Body of pancreas (tissue), 4 donors: ENCODE data around the gene POC1A. TPM values are rescaled to one million over a fixed set of nuclear protein-coding genes. Genes with fewer than 3 reads are reported as not detected.

Experiments
- ATAC-seq: fragments of 150-250 bp; one replicate; pipeline ENCODE4 v1.9.1; 2016
- DNase-seq, 4 donors: peaks; one replicate each; pipeline ENCODE4 v3.0.0-alpha.2; 2019
- H3K27ac ChIP-seq, 4 donors: fragments of 200-600 bp; sonication (generic); 1 replicate in 3 of 4; 2 replicates in 1 of 4; pipeline versions ENCODE4 v1.5.1 to v1.6.1; 2016 to 2019; ENCODE audit warnings: mild to moderate bottlenecking in 1 of 4, mixed read lengths in 1 of 4, moderate library complexity in 1 of 4
- H3K27me3 ChIP-seq, 2 donors: fragments of 200-600 bp; sonication (generic); one replicate each; pipeline ENCODE4 v1.6.0; 2016; ENCODE audit warnings: mild to moderate bottlenecking in 1 of 2
- H3K36me3 ChIP-seq, 2 donors: fragments of 200-600 bp; sonication (generic); replicated peaks in 1 of 2; 2 replicates each; pipeline ENCODE4 v1.5.1; 2016; ENCODE audit warnings: low read depth in 2 of 2; ENCODE audit not compliant: insufficient read depth in 1 of 2
- H3K4me1 ChIP-seq: fragments of 200-600 bp; sonication (generic); one replicate; pipeline ENCODE4 v1.6.0; 2016
- H3K4me3 ChIP-seq, 2 donors: fragments of 200-600 bp; sonication (generic); 1 replicate in 1 of 2; 2 replicates in 1 of 2; pipeline ENCODE4 v1.5.1; 2016 to 2019
- H3K9me3 ChIP-seq, 3 donors: fragments of 200-600 bp; sonication (generic); 1 replicate in 2 of 3; 2 replicates in 1 of 3; pipeline ENCODE4 v1.5.1; 2016
- POLR2A ChIP-seq, 3 donors: fragments of 450-650 bp; IDR thresholded peaks; one replicate each; pipeline ENCODE4 v1.6.1; 2016; ENCODE audit warnings: antibody characterized with exemption in 3 of 3, mild to moderate bottlenecking in 2 of 3
- WGBS, 2 donors: methylation state at CpG; one replicate each; pipeline ENCODE4 v1.1.5; 2017; 5-methylcytosine and 5-hydroxymethylcytosine counted together
- intact Hi-C: fragments of 100-400 bp; cut with DNase I; formaldehyde crosslinking; loops from one replicate; pipeline ENCODE4 v1.15.1; 2023
- total RNA-seq, 2 donors: library from RNA; depleted of rRNA; stranded (reverse); fragments of >200 nt; gene quantifications; one replicate each; pipeline ENCODE4 v1.1.0, GENCODE V29; 2016
- TF ChIP-seq, protein P1 (sequence below), 7 experiments: fragments of 450-650 bp in 4 of 7; fragments of 200-600 bp in 3 of 7; sonication (generic) in 3 of 7; IDR thresholded peaks; one replicate each; pipeline ENCODE4 v1.5.1; 2016 to 2019; ENCODE audit warnings: antibody characterized with exemption in 7 of 7

The POC1A gene
- total RNA-seq, 2 donors from 2014 or later, result 0.26 to 3.3 TPM

GRCh38 chr3:52031896-52032295 lies 122.3 kb downstream of the POC1A start:
- H3K4me3 ChIP-seq, result no peak overlapping the region
- no peaks in the 10 kb centered on the region for H3K9me3 ChIP-seq
- intact Hi-C loops, result no loop called here
- no peak overlapping the region for H3K27ac ChIP-seq
- TF ChIP-seq, protein P1, sequence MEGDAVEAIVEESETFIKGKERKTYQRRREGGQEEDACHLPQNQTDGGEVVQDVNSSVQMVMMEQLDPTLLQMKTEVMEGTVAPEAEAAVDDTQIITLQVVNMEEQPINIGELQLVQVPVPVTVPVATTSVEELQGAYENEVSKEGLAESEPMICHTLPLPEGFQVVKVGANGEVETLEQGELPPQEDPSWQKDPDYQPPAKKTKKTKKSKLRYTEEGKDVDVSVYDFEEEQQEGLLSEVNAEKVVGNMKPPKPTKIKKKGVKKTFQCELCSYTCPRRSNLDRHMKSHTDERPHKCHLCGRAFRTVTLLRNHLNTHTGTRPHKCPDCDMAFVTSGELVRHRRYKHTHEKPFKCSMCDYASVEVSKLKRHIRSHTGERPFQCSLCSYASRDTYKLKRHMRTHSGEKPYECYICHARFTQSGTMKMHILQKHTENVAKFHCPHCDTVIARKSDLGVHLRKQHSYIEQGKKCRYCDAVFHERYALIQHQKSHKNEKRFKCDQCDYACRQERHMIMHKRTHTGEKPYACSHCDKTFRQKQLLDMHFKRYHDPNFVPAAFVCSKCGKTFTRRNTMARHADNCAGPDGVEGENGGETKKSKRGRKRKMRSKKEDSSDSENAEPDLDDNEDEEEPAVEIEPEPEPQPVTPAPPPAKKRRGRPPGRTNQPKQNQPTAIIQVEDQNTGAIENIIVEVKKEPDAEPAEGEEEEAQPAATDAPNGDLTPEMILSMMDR (IDR thresholded peaks at IDR 0.05), result no peak
- no peak for TF ChIP-seq POLR2A (IDR thresholded peaks at IDR 0.05)
- H3K27me3 ChIP-seq, result no peaks in the 10 kb centered on the region
- H3K36me3 ChIP-seq, result no peaks in the 10 kb centered on the region
- 81 to 84% methylated on average over 10 of the region's 10 CpGs for WGBS, 2 donors
- no peak for ATAC-seq
- no peaks in the 10 kb centered on the region for H3K4me1 ChIP-seq
- no peak for DNase-seq

- Histone ChIP-seq H3K27me3 (no peaks in the 10 kb centered on the region), H3K27ac (no peak overlapping the region), H3K4me1 (no peaks in the 10 kb centered on the region), H3K9me3 (no peaks in the 10 kb centered on the region), H3K36me3 (no peaks in the 10 kb centered on the region), H3K4me3 (no peak overlapping the region)
- TF ChIP-seq, protein P1 (IDR thresholded peaks at IDR 0.05), result no peak
- no peak for TF ChIP-seq POLR2A (IDR thresholded peaks at IDR 0.05)
- intact Hi-C loops, result no loop called here
- WGBS, 2 donors, result 62 to 83% methylated on average over 5 to 11 of the region's 11 CpGs
- no peak for ATAC-seq
- DNase-seq, result no peak
Measured at GRCh38 chr3:52030714-52031310, 123.4 kb downstream of the POC1A start.

GRCh38 chr3:52029535-52029934 lies 124.7 kb downstream of the POC1A start:
- no peak for DNase-seq
- no peak for TF ChIP-seq POLR2A (IDR thresholded peaks at IDR 0.05)
- TF ChIP-seq, protein P1 (IDR thresholded peaks at IDR 0.05), result no peak
- H3K27me3 ChIP-seq, result no peaks in the 10 kb centered on the region
- ATAC-seq, result no peak
- no peaks in the 10 kb centered on the region for H3K36me3 ChIP-seq
- H3K4me1 ChIP-seq, result no peaks in the 10 kb centered on the region
- no peak overlapping the region for H3K4me3 ChIP-seq
- intact Hi-C loops, result no loop called here
- 79% methylated on average over 10 of the region's 10 CpGs; no CpG with 5 or more reads in 1 of the 2 donors for WGBS, 2 donors
- H3K9me3 ChIP-seq, result no peaks in the 10 kb centered on the region
- H3K27ac ChIP-seq, result no peak overlapping the region

- DNase-seq (no peak), ATAC-seq (no peak)
- no peaks in the 10 kb centered on the region for H3K27me3 ChIP-seq
- WGBS, 2 donors, result 67% methylated on average over 9 of the region's 9 CpGs; no CpG with 5 or more reads in 1 of the 2 donors
- no peaks in the 10 kb centered on the region for H3K36me3 ChIP-seq
- H3K4me3 ChIP-seq, result no peak overlapping the region
- no peak overlapping the region for H3K27ac ChIP-seq
- no peaks in the 10 kb centered on the region for H3K9me3 ChIP-seq
- H3K4me1 ChIP-seq, result no peaks in the 10 kb centered on the region
- intact Hi-C loops, result no loop called here
- no peak for TF ChIP-seq POLR2A (IDR thresholded peaks at IDR 0.05)
- TF ChIP-seq, protein P1 (IDR thresholded peaks at IDR 0.05), result no peak
Measured at GRCh38 chr3:52029053-52029452, 125.2 kb downstream of the POC1A start.

DNA sequence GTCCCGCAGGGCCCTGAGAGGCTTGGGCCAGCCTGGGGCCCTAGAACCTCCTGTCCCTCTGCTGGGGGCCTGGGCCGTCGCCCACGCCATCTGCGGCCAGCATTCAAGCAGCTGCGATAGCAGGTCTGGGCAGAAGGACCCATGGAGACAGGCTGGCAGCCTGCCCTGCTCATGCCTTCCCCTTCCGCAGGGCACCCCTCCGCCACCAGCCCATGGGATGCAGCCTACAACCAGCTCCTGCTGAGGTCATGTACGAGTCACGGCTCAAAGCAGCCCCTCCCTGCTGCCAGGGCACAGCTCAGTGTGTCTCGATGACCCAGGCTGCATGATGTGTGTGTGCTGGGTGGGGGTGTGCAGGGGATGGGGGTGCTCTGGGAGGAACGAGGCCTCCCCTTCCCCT lies 125.7 kb downstream of the POC1A start:
- 69 to 81% methylated on average over 7 to 12 of the region's 12 CpGs for WGBS, 2 donors
- no peak for ATAC-seq
- no peaks in the 10 kb centered on the region for H3K27me3 ChIP-seq
- intact Hi-C loops, result no loop called here
- no peak overlapping the region for H3K4me3 ChIP-seq
- no peak overlapping the region for H3K27ac ChIP-seq
- H3K4me1 ChIP-seq, result no peaks in the 10 kb centered on the region
- peak in 2 of 4 donors; percentile 38 to 43 for DNase-seq
- no peaks in the 10 kb centered on the region for H3K36me3 ChIP-seq
- no peaks in the 10 kb centered on the region for H3K9me3 ChIP-seq
- no peak for TF ChIP-seq POLR2A (IDR thresholded peaks at IDR 0.05)
- TF ChIP-seq, protein P1 (IDR thresholded peaks at IDR 0.05), result no peak
